Kidney (tissue), 14 donors: ENCODE results near the gene ACO2. TPM values are rescaled to one million over a fixed set of nuclear protein-coding genes. Genes with fewer than 3 reads are reported as not detected.

ENCODE experiments used
- DNase-seq, 5 donors: peaks; one replicate each; pipeline ENCODE4 v3.0.0-alpha.2; 2013 to 2020
- FAIRE-seq: peaks from 2 replicates; lab custom pipeline; 2012; peaks lifted over from hg19 to GRCh38; lab: Jason Lieb, UNC
- H3K27ac ChIP-seq, 2 donors: one replicate each; pipeline ENCODE4 v1.7.0; 2013; ENCODE audit warnings: low read depth in 2 of 2, low read length in 2 of 2, inconsistent platforms in 1 of 2
- H3K27me3 ChIP-seq: one replicate; pipeline ENCODE4 v1.7.1; 2013; ENCODE audit warnings: low read length, inconsistent platforms; ENCODE audit not compliant: control insufficient read depth, insufficient read depth
- H3K36me3 ChIP-seq, 3 donors: one replicate each; pipeline versions ENCODE4 v1.7.0 to v1.7.1; 2013; ENCODE audit warnings: low read length in 3 of 3, control low read depth in 1 of 3, inconsistent platforms in 1 of 3; ENCODE audit not compliant: insufficient read depth in 3 of 3, control insufficient read depth in 2 of 3
- H3K4me1 ChIP-seq, 3 donors: one replicate each; pipeline versions ENCODE4 v1.7.0 to v1.7.1; 2013; ENCODE audit warnings: low read length in 3 of 3, inconsistent platforms in 1 of 3, low read depth in 1 of 3; ENCODE audit not compliant: control insufficient read depth in 2 of 3, insufficient read depth in 2 of 3
- H3K4me3 ChIP-seq, 3 donors: one replicate each; pipeline versions ENCODE4 v1.7.0 to v1.8.1; 2013; ENCODE audit warnings: low read length in 3 of 3, control low read depth in 1 of 3, inconsistent platforms in 1 of 3
- H3K9ac ChIP-seq, 3 donors: one replicate each; pipeline versions ENCODE4 v1.7.0 to v1.7.1; 2013; ENCODE audit warnings: low read length in 3 of 3, control low read depth in 1 of 3, inconsistent platforms in 1 of 3
- H3K9me3 ChIP-seq, 3 donors: one replicate each; pipeline versions ENCODE4 v1.7.0 to v1.7.1; 2013; ENCODE audit warnings: low read length in 3 of 3, control low read depth in 1 of 3, inconsistent platforms in 1 of 3; ENCODE audit not compliant: control insufficient read depth in 2 of 3, insufficient read depth in 1 of 3
- CTCF ChIP-seq: IDR thresholded peaks from 3 replicates; pipeline ENCODE4 v1.5.1; 2012; ENCODE audit warnings: mild to moderate bottlenecking, moderate library complexity, borderline replicate concordance; ENCODE audit not compliant: insufficient read depth; ENCODE audit errors: extremely low read depth
- intact Hi-C: fragments of 100-400 bp; cut with DNase I; formaldehyde crosslinking; loops from one replicate; pipeline ENCODE4 v1.11.1; 2022
- polyA plus RNA-seq: library from polyadenylated mRNA; stranded (reverse); fragments of 350-450 nt; fragmentation: Illumina TruSeq; extraction: RNeasy Lipid Tissue Mini Kit (QIAGEN cat#74804); gene quantifications from one replicate; pipeline ENCODE4 v1.2.3, GENCODE V29; 2014; ENCODE audit warnings: low read depth, low replicate concordance; ENCODE audit not compliant: insufficient read depth
- total RNA-seq: library from RNA; stranded (reverse); fragmentation: NEBNext Ultra II Directional; extraction: Animal tissue kit (Norgen Biotek cat#: 25700); gene quantifications from one replicate; pipeline ENCODE4 v1.2.1, GENCODE V29; 2021
- donor health status: control.
- donor health status: control.
- donor health status: control.
- donor health status: control.
- donor health status: control.
- donor health status: DM: yes; HTN: yes; CAD: no.
- donor health status: Normal renal cell carcinoma (clear cell type).

Gene ACO2
- total and polyA plus RNA-seq, 2 donors from 2014 or later = 119 to 262 TPM

- Histone ChIP-seq H3K36me3 (peaks cover 0 to 48% (median 26%) of the 10 kb centered on the region in 3 donors), H3K4me1 (peaks cover 0 to 10% (median 0%) of the 10 kb centered on the region in 3 donors), H3K4me3 (no peak overlapping the region), H3K27me3 (no peaks in the 10 kb centered on the region), H3K9me3 (no peaks in the 10 kb centered on the region), H3K9ac (no peak overlapping the region), H3K27ac (no peak overlapping the region)
- intact Hi-C loops = no loop called here
- no peak for DNase-seq
- no peak for TF ChIP-seq CTCF
- FAIRE-seq = no peak
Measured at GRCh38 chr22:41530890-41531714, 62.2 kb downstream of the ACO2 start.

DNA sequence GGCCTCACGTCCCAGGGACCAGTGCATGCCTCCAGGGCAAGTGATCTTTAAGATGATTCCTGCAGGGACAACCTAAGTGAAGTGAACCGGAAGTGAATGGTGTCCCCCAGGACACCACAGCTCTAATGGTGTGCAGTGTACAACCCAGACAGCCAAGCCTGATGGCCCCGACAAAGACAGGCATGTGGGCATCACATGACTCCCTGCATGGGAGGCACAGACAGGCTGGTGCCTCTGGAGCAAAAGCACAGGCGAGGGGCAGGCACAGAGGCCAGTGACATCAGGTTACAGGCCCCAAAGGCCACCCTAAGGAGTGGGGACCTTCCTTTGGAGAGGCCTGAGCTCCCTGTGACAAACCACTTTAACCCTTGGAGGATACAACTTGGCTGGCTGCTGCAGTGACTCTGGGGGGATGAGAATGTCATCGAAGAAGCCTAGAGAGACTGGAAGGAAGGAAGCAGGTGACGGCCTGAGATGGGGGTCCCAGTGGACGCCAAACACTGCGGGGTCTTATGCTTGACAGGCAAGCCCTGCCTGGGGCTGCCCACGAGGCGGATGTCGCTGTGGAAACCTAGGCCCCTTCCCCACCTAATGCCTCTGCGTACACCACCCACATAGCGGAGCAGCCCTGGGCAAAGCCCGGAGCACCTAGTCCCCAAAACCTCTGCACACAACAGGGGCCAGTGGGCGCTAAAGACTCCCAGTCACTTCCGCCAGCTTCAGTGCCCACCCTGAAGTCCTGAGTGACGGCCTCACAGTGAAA is 63.0 kb downstream of the ACO2 start:
- TF ChIP-seq CTCF = no peak
- no peak for FAIRE-seq
- Histone ChIP-seq H3K4me3 (no peak overlapping the region), H3K9me3 (no peaks in the 10 kb centered on the region), H3K27ac (no peak overlapping the region), H3K4me1 (peaks cover 0 to 10% (median 0%) of the 10 kb centered on the region in 3 donors), H3K9ac (no peak overlapping the region), H3K36me3 (peaks cover 0 to 41% (median 25%) of the 10 kb centered on the region in 3 donors), H3K27me3 (no peaks in the 10 kb centered on the region)
- DNase-seq = no peak
- intact Hi-C loops = no loop called here

DNA sequence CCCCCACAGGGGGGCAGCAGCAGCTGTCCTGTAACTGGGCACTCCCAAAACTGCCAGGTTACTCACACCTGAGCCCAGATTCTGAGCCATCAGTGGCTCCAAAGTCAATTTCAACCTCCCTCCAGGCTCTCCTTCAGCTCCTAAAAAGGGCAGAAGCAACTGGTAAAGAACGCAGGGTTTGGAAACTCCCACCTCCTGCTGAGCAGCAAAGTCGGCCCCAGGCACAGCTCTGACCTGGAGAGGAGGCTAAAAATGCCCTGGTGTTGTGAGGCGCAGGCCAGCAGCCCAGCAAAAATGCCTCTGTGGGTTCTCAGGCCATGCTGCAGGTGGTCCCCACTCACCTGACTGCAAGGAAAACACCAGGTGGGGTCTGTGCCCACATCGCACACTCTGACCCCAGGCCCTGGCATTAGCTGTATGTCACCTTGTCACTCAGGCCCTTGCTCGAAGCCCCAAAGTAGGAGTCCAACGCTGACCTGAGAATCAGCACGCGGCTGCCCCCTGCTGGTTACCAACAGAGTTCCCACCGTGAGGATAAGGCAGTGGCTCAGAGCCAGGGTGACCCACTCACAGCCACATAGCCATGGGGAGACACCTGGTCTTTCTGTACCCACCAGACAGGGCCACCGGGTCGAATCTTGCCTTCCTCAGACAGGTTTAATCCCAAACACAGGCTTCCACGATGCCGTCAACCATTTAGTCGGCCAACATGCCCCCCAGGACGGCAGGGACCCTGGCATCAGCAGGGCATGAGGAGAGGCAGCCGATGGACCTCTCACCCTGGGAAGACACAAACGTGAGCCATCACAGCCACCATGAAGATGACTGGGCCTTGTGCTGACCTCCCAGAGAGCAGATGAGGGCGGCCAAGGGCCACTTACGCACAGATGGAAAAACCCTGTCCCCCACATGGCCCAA is 64.2 kb downstream of the ACO2 start:
- H3K4me3 ChIP-seq = no peak overlapping the region
- H3K9me3 ChIP-seq = no peaks in the 10 kb centered on the region
- H3K36me3 ChIP-seq = peaks cover 0 to 28% (median 15%) of the 10 kb centered on the region in 3 donors
- peak; percentile 64 for TF ChIP-seq CTCF
- intact Hi-C loops = no loop called here
- no peak overlapping the region for H3K27ac ChIP-seq
- no peaks in the 10 kb centered on the region for H3K27me3 ChIP-seq
- H3K9ac ChIP-seq = peak overlapping the region in 1 of 3 donors; percentile 53
- DNase-seq (peak; percentile 66 to 86 (median 80)), FAIRE-seq (no peak)
- H3K4me1 ChIP-seq = peaks cover 0 to 10% (median 0%) of the 10 kb centered on the region in 3 donors
